ENCODE data around the gene CDC23.
"Not testable (repeated sequence)": the region's sequence is repeated elsewhere in the genome, so short reads cannot be mapped to it uniquely, and the experiment has no call there.

Gene CDC23

DNA sequence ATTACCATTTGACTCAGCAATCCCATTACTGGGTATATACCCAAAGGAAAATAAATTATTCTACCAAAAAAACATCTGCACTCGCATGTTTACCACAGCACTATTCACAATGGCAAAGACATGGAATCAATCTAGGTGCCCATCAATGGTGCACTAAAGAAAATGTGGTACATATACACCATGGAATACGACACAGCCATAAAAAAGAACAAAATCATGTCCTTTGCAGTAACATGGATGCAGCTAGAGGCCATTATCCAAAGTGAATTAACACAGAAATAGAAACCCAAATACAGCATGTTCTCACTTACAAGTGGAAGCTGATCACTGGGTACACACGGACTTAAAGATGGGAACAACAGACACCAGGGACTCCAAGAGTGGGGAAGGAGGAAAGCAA is 2.1 kb downstream of the CDC23 start:
- DNase-seq (ENCODE audit: low read depth), result no peak

DNA sequence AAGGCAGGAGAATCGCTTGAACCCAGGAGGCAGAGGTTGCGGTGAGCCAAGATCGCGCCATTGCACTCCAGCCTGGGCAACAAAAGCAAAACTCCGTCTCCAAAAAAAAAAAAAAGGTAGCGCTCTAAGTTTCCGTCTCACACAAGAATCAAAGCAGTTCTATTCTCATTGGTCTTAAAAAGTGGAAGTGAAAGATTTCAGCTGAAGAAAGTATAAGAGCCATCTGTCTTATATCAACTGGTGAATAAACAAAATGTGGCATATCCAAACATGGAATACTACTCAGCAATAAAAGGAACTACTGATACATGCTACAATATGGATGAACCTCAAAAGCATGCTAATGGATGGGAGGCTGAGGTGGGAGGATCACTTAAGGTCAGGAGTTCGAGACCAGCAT is 19.3 kb downstream of the CDC23 start:
- not testable (repeated sequence) for DNase-seq (ENCODE audit: low read depth)

DNA sequence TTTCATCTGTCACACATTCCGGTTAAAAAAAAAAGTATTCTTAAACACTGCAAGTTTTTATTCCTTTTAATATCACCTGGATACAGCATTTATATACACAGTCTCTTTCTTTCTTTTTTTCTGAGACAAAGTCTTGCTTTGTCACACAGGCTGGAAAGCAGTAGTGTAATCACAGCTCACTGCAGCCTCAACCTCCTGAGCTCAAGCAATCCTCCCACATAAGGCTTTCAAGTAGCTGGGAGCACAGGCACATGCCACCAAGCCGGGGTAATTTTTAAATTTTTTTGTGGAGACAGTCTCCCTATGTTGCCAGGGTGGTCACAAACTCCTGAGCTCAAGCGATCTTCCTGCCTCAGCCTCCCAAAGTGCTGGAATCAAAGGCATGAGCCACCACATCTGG is 20.3 kb downstream of the CDC23 start:
- no peak for DNase-seq (ENCODE audit: low read depth)

- DNase-seq (ENCODE audit: low read depth), result no peak
Measured at GRCh38 chr5:138188626-138189025, 24.5 kb downstream of the CDC23 start.

DNA sequence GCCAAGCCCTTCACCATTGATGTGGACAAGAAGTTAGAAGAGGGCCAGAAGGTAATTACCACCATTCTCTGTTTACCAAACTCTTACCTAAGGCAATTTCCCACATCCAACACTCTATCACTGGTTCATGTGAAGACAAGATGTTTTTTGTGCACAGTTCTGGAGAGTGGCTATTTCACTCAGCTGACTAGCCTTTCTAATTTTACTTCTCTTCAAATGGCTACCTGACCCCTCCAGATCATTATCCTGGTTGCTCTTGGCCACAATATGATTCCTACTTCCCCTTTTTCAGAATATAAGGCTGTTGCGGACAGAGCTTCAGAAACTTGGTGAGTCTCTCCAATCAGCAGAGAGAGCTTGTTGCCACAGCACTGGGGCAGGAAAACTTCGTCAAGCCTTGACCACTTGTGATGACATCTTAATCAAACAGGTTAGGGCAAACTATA is 27.1 kb downstream of the CDC23 start:
- no peak for DNase-seq (ENCODE audit: low read depth)

GRCh38 chr5:138182808-138183207 is 30.3 kb downstream of the CDC23 start:
- no peak for DNase-seq (ENCODE audit: low read depth)

DNA sequence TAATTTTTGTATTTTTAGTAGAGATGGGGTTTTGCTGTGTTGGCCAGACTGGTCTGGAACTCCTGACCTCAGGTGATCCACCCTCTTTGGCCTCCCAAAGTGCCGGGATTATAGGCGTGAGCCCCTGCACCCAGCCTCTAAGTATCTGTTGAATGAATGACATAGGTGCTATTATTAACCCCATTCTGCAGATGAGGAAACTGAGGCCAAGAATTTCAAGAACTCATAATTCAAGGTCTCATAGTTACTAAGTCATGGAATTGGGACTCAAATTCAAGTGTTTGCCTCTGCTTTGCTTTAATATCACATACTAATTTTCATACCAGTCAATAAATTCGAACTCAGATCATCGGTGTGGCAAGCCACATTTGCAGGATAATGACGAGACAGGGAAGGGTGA is 32.3 kb downstream of the CDC23 start:
- DNase-seq (ENCODE audit: low read depth), result no peak

GRCh38 chr5:138180183-138180782 is 32.8 kb downstream of the CDC23 start:
- DNase-seq (ENCODE audit: low read depth), result peak; percentile 34

- DNase-seq (ENCODE audit: low read depth), result no peak
Measured at GRCh38 chr5:138179277-138179857, 33.8 kb downstream of the CDC23 start.

DNA sequence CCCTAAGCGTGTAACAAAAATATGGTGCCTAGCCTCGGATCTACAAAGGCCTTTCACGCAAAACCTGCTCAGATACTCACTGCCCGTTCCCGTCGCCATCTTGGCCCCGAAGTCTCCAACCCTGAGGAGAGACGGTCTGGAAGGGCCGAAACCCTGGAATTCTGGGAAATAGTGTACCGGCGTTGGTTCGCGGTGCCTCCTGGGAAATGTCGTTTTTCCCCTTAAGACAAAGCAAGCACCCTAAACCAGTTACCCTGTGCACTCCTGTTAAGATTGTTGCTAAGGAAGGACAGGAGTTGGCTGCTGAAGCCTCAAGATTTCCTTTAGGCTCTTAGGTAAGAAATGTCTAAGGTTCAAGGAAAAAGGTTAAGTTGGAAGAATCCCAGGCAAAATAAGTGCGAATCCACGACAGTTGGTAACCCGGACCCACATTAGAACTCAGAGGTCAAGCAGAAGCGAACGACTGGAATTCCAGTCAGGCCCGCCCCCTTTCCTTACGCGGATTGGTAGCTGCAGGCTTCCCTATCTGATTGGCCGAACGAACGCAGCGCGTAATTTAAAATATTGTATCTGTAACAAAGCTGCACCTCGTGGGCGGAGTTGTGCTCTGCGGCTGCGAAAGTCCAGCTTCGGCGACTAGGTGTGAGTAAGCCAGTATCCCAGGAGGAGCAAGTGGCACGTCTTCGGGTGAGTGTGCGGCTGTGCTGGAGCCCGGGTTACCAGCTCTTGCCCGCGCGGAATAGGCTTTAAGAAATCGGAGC is 34.4 kb downstream of the CDC23 start, which contains the start of the genes BRD8 and KIF20A:
BRD8 (minus strand) TSS at position 115 of the 761 bp plus-strand sequence; CDS start at position 99, 16 bp downstream.
KIF20A (plus strand) TSS at position 597 of the 761 bp plus-strand sequence. CDS start 569 bp downstream, outside the sequence.
- DNase-seq (ENCODE audit: low read depth), result peak; percentile 89

- peak; percentile 6 for DNase-seq (ENCODE audit: low read depth)
Measured at GRCh38 chr5:138177941-138178515, 35.1 kb downstream of the CDC23 start.

DNA sequence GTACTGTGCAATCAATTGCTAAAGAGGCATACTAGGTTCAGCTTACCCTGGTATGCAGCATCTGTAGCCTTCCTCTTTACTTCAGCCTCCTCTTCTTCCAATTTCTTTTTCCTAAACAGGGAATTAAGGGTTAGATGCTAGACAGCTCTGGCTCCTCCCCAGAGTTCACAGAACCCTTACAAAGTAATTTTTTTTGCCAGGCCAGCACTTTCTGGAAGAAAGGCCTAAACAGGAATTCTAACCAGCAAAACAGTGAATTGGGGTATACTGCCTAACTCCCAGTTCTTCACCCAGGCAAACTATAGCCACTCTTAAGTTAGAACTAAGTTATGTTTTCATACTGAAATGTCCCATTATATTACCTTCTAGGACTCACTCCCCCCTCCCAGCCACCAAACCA is 42.8 kb downstream of the CDC23 start:
- DNase-seq (ENCODE audit: low read depth), result no peak

DNA sequence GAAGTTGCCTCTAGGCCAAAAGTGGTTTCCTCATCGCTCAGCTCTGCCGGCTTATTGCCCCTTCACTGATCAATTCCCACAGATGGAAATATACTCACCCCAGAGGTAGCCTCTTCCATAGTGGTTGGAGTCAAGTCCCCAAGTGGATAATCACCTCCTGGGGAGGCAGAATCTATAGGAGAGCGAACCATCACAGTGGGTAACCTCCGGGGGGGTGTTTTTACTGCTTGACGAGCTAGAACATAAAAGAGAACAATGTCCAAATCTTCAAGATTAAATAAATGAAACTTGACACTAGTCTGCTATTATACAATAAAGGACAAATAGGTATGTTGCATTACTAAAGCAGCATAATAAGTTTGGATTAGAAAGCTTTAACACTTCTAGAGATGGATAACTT is 44.0 kb downstream of the CDC23 start:
- DNase-seq (ENCODE audit: low read depth), result no peak

DNA sequence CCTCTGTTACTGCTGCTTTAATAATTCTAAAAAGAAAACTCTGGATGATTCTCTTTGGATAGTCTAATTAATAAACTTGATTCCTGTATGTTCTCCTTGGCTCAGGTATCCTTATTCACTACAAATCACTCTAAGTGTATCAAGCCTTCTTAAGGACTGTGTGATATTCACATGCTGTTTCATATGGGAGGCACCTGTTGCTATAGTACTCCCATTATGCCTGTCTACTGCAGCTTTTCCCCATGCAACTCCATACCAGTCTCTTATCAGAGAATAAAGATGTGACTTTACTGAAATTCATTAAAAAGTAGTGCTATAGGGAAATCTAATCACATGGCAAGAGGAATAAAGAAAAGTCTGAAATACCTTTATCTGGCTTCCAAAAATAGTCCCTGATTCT is 49.4 kb downstream of the CDC23 start:
- no peak for DNase-seq (ENCODE audit: low read depth)

GRCh38 chr5:138160706-138161105 is 52.4 kb downstream of the CDC23 start:
- no peak for DNase-seq (ENCODE audit: low read depth)

DNA sequence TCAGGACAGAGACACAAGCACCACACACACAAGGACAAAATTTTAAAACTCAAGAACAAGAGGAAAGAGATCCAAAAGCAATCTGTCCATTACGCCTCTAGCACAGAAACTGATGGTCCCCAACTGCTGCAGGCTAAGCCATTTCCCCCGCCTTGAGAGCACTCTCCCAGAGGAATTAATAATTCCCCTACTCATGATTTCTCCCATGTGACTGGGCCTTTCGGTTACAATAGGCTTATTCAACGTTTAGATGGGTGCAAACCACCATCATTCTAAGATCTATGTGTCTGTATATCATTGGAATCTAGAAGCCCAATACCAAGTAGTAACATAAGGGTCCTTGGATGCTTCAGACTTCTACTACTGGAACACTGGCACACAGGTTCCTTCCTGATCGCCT is 53.5 kb downstream of the CDC23 start:
- DNase-seq (ENCODE audit: low read depth), result no peak

GRCh38 chr5:138157626-138158025 is 55.5 kb downstream of the CDC23 start:
- DNase-seq (ENCODE audit: low read depth), result no peak

DNA sequence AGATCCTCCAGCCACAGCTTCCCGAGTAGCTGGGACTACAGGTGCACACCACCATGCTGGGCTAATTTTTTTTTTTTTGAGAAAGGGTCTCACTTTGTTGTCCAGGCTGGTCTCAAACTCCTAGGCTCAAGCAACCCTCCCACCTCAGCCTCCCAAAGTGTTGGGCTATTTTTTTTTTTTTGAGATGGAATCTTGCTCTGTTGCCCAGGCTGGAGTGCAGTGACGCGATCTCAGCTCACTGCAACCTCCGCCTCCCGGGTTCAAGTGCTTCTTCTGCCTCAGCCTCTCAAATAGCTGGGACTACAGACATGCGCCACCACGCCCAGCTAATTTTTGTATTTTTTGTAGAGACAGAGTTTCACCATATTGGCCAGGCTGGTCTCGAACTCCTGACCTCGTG is 57.1 kb downstream of the CDC23 start:
- DNase-seq (ENCODE audit: low read depth), result not testable (repeated sequence)

DNA sequence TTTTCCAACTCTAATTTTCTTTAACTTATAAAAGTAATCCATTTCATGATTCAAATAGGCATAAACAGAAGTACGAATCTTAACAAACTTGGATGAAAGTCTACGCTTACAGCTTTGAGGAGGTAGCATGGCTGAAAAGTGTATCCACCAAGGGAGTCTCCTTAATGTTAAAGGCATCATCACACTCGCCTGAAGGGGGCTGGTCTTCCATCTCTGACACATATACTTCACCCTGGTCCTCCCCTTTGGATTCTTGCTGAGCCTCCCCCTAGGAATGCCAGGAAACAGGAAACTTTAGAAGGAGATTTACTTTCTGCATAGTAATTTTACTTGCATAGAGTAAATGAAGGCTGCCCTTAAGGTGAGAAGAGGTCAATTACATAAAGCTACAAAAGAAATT is 63.6 kb downstream of the CDC23 start:
- DNase-seq (ENCODE audit: low read depth), result no peak

DNA sequence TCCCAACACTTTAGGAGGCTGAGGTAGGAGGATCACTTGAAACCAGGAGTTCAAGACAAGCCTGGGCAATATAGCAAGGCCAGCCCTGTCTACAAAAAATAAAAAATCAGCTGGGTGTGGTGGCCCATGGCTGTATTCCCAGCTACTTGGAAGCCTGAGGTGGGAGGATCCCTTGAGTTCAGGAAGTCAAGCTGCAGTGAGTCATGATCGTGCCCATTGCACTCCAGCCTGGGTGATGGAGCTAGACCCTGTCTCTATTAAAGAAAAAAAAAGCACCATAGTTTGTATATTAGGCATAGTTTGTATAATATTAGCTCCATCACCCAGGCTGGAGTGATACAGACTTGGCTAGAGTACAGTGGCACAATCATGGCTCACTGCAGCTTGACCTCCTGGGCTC is 64.3 kb downstream of the CDC23 start:
- peak; percentile 73 for DNase-seq (ENCODE audit: low read depth)

GRCh38 chr5:138143578-138143977 is 69.5 kb downstream of the CDC23 start:
- DNase-seq (ENCODE audit: low read depth), result not testable (repeated sequence)

DNA sequence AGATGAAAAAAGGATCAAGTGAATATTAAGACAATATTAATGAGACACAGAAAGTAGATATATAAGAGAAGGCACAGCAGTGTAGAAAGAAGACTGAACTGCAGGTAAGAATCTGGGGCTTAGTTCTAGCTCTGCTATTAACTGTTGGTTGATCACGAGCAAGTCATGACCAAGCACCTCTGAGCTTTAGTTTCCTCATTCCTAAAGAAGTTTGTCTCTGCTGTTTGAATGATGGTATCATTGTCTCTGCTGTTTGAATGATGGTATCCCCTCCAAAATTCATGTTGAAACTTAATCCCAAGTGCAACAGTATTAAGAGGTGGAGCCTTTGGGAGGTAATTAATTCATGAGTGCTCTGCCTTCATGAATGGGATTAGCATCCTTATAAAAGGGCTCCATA is 71.4 kb downstream of the CDC23 start:
- no peak for DNase-seq (ENCODE audit: low read depth)

- DNase-seq (ENCODE audit: low read depth), result no peak
Measured at GRCh38 chr5:138140268-138140667, 72.9 kb downstream of the CDC23 start.

Data from GM04504 (cell line).